Neuronal stem cell (in vitro differentiated cells): Measurements from ENCODE around the gene AHDC1.

Experiments used
- DNase-seq: peaks from one replicate; pipeline ENCODE4 v3.0.0-alpha.2; 2013; ENCODE audit warnings: low spot score
- H2AFZ ChIP-seq: one replicate; pipeline ENCODE4 v1.6.1; 2013; ENCODE audit warnings: mild to moderate bottlenecking, low read length, inconsistent platforms
- H2AK5ac ChIP-seq: 2 replicates; pipeline ENCODE4 v1.6.1; 2013; ENCODE audit warnings: low read depth, mild to moderate bottlenecking, inconsistent platforms, low read length, moderate library complexity, mixed read lengths
- H2BK120ac ChIP-seq: 2 replicates; pipeline ENCODE4 v1.6.1; 2013; ENCODE audit warnings: low read depth, mild to moderate bottlenecking, inconsistent platforms, low read length, moderate library complexity, mixed read lengths
- H2BK12ac ChIP-seq: one replicate; pipeline ENCODE4 v1.6.1; 2013; ENCODE audit warnings: low read length, inconsistent platforms
- H2BK15ac ChIP-seq: 2 replicates; pipeline ENCODE4 v1.6.1; 2013; ENCODE audit warnings: mild to moderate bottlenecking, low read length, inconsistent platforms, mixed read lengths
- H2BK5ac ChIP-seq: one replicate; pipeline ENCODE4 v1.6.1; 2013; ENCODE audit warnings: inconsistent platforms, mild to moderate bottlenecking, low read length, moderate library complexity
- H3K14ac ChIP-seq: one replicate; pipeline ENCODE4 v1.6.1; 2013; ENCODE audit warnings: low read length, inconsistent platforms
- H3K18ac ChIP-seq: 2 replicates; pipeline ENCODE4 v1.6.1; 2013; ENCODE audit warnings: low read length, inconsistent platforms
- H3K23ac ChIP-seq: 2 replicates; pipeline ENCODE4 v1.6.1; 2013; ENCODE audit warnings: low read depth, mild to moderate bottlenecking, mixed read lengths, low read length, inconsistent platforms; ENCODE audit not compliant: poor library complexity
- H3K27ac ChIP-seq: replicated peaks from 3 replicates; pipeline ENCODE4 v1.5.1; 2013; ENCODE audit warnings: low read length, inconsistent platforms
- H3K27me3 ChIP-seq, 3 experiments: 2 replicates each; pipeline ENCODE4 v1.6.1; 2013; ENCODE audit warnings: low read length in 3 of 3, mild to moderate bottlenecking in 2 of 3, inconsistent platforms in 1 of 3, low read depth in 1 of 3, mixed read lengths in 1 of 3, moderate library complexity in 1 of 3; ENCODE audit not compliant: control insufficient read depth in 3 of 3, insufficient read depth in 3 of 3
- H3K36me3 ChIP-seq, 2 donors: replicated peaks in 1 of 2; 2 replicates each; pipeline ENCODE4 v1.6.1; 2013; ENCODE audit warnings: low read length in 2 of 2; ENCODE audit not compliant: control insufficient read depth in 2 of 2, insufficient read depth in 2 of 2
- H3K4ac ChIP-seq: 2 replicates; pipeline ENCODE4 v1.6.1; 2013; ENCODE audit warnings: inconsistent platforms, mild to moderate bottlenecking, low read length, moderate library complexity
- H3K4me1 ChIP-seq, 2 donors: 1 replicate in 1 of 2; 2 replicates in 1 of 2; pipeline ENCODE4 v1.6.1; 2013; ENCODE audit warnings: low read length in 2 of 2, low read depth in 1 of 2; ENCODE audit not compliant: control insufficient read depth in 2 of 2, insufficient read depth in 1 of 2
- H3K4me2 ChIP-seq: one replicate; pipeline ENCODE4 v1.6.1; 2013; ENCODE audit warnings: mild to moderate bottlenecking, low read length, inconsistent platforms; ENCODE audit not compliant: insufficient read depth, poor library complexity, severe bottlenecking
- H3K4me3 ChIP-seq, 2 donors: 2 replicates each; pipeline ENCODE4 v1.5.1; 2013; ENCODE audit warnings: low read length in 2 of 2, mild to moderate bottlenecking in 2 of 2, inconsistent platforms in 1 of 2, moderate library complexity in 1 of 2
- H3K79me1 ChIP-seq: one replicate; pipeline ENCODE4 v1.6.1; 2013; ENCODE audit warnings: low read depth, mild to moderate bottlenecking, inconsistent platforms, low read length, moderate library complexity
- H3K9ac ChIP-seq: one replicate; pipeline ENCODE4 v1.6.1; 2013; ENCODE audit warnings: mild to moderate bottlenecking, low read depth, low read length, inconsistent platforms; ENCODE audit not compliant: poor library complexity
- H3K9me3 ChIP-seq, 2 donors: replicated peaks in 1 of 2; 2 replicates each; pipeline versions ENCODE3 to v1.6.1; 2013; ENCODE audit warnings: low read length in 2 of 2, mild to moderate bottlenecking in 2 of 2, inconsistent platforms in 1 of 2, low read depth in 1 of 2, mixed read lengths in 1 of 2, moderate library complexity in 1 of 2; ENCODE audit not compliant: control insufficient read depth in 2 of 2, insufficient read depth in 1 of 2
- H4K8ac ChIP-seq: one replicate; pipeline ENCODE4 v1.6.1; 2013; ENCODE audit warnings: low read depth, mild to moderate bottlenecking, inconsistent platforms, low read length, moderate library complexity
- H4K91ac ChIP-seq: one replicate; pipeline ENCODE4 v1.6.1; 2013; ENCODE audit warnings: low read length, low read depth, mild to moderate bottlenecking, inconsistent platforms; ENCODE audit not compliant: poor library complexity
- WGBS, 2 donors: extraction: QIAGEN DNeasy Blood & Tissue Kit; methylation state at CpG; one replicate each; pipeline ENCODE4 v1.1.7; 2013; ENCODE audit warnings: missing lambda C conversion rate in 2 of 2, mixed read lengths in 1 of 2; ENCODE audit not compliant: insufficient read length in 2 of 2, insufficient replicate concordance in 1 of 2; ENCODE audit errors: extremely low coverage in 2 of 2; 5-methylcytosine and 5-hydroxymethylcytosine counted together

AHDC1 gene

DNA sequence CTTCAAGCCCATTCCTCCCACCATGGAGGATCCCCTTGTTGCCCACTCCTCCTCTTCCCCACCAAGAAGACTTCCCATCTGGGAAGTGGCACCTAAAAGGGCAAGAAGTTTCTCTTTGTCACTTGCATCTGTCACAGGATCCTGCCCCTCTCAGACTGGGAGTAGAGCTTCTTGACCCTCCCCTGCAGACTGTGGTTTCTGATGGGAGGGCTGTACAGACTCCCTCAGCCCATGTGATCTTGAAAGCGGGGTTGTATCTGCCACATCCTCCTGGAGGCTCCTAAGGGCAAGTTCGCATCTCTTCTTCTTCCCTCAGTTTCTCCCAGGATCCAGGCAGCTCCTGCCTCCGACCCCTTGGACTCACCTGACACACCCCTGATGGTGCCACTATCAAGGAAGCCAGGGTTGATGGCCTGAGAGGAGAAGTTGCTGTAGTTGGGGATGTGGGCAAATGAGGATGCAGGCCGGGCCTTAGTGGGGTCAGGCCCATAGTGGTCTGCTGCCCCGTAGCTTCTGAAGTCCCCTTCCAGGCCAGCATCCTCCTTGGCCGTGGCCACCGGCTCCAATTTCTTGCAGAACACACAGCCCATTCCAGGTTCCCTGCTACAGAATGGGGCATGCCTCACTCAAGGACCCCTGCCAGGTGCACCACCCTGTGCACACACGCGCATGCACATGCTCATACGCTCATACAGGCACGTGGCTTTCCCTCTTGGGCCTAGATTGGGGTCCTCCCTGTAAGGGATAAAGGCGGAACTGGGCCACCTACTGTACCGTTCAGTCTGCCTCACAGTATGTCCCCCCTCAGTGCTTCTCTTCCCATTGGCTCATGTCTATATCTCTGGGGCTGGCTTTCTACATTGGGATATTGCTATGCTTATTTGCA is 19.6 kb upstream of the AHDC1 start:
- H3K9me3 ChIP-seq: no peaks in the 10 kb centered on the region
- DNase-seq: no peak

DNA sequence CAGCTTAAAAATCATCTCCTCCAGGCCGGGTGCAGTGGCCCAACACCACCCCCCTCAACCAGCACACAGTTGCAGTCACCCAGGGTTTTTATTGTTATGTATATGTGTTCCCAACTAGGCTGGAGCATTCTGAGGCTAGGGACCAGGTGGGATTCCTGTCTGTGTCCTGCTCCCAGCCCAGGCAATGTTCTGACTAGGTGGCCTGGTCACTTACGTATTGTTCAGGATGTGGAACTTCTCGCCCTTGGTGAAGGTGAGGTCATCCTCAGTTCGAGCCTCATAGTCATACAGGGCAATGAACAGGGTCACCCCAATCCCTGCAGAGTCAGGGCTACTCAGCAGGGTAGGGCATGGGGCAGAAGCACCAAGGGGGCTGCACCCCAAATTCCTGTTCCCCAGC is 18.9 kb upstream of the AHDC1 start:
- no CpG with 5 or more reads among the region's 4 CpGs for WGBS, 2 donors
- H2AK5ac ChIP-seq: no peak overlapping the region

More for the DNA sequence above, 19.6 kb upstream of the AHDC1 start:
- no peaks in the 10 kb centered on the region for H3K27me3 ChIP-seq
- H3K4ac ChIP-seq: no peak overlapping the region
- no peaks in the 10 kb centered on the region for H3K36me3 ChIP-seq
- H2AFZ ChIP-seq: no peak overlapping the region
- no peak overlapping the region for H3K9ac ChIP-seq
- no CpG with 5 or more reads among the region's 13 CpGs for WGBS, 2 donors
- no peak overlapping the region for H3K27ac ChIP-seq
- H3K4me2 ChIP-seq: no peak overlapping the region
- H3K79me1 ChIP-seq: no peaks in the 10 kb centered on the region
- H3K14ac ChIP-seq: no peak overlapping the region
- no peak overlapping the region for H2BK15ac ChIP-seq
- H2AK5ac ChIP-seq: no peak overlapping the region
- no peak overlapping the region for H4K91ac ChIP-seq
- H2BK12ac ChIP-seq: no peak overlapping the region
- H4K8ac ChIP-seq: no peak overlapping the region
- peaks cover 0 to 16% of the 10 kb centered on the region in 2 donors for H3K4me1 ChIP-seq
- H3K4me3 ChIP-seq: no peak overlapping the region
- H3K23ac ChIP-seq: no peak overlapping the region
- H2BK120ac ChIP-seq: no peak overlapping the region
- no peak overlapping the region for H2BK5ac ChIP-seq
- no peak overlapping the region for H3K18ac ChIP-seq

DNA sequence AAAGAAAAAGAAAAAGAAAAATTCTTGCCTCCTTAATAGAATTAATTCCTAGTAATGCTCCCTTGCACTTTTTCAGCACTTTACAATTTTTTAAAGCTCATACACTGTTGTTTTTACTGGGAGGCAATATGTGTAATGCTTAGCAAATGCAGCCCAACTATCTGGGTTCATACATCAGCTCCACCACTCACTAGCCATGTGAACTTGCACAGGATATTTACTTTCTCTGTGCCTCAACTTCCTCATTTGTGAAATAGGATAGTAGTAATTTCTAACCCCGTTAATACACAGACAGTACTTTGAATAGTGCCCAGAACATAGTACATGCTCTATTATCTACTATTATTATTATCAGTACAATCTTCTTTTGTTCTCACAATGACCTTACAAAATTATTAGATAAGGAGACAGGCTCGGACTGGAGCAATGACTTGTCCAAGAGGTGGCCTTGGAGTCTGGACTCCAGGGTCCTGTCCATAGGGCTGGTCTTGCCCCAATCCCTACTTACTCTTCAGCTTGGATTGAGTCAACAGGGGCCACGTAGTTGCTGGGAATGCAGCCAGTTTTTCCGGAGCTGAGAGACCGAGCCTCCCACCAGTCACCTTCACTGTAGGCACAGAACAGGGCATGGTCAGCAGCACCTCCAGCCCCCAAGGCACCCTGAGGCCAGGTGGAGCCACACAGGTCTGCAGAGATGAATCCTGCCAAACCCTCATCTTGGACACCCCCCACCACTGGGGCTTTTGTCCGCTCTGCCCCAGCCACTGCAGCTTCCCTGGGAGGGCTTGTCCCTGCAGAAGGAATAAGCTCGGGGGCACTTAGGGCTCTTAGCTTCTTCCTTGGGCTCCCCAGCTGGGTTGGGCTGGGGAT is 17.3 kb upstream of the AHDC1 start:
- Histone ChIP-seq H3K36me3 (no peaks in the 10 kb centered on the region), H3K9me3 (no peaks in the 10 kb centered on the region), H3K4me1 (peaks cover 0 to 17% of the 10 kb centered on the region in 2 donors), H3K27ac (no peak overlapping the region), H2AK5ac (no peak overlapping the region), H3K18ac (peak overlapping the region; percentile 42), H3K27me3 (peaks cover 0 to under 1% (median 0%) of the 10 kb centered on the region in 3 experiments), H3K4me3 (no peak overlapping the region), H4K91ac (no peak overlapping the region), H3K79me1 (no peaks in the 10 kb centered on the region), H3K9ac (no peak overlapping the region), H2BK5ac (no peak overlapping the region), H3K23ac (peak overlapping the region; percentile 34), H2BK15ac (peak overlapping the region; percentile 14), H3K4ac (no peak overlapping the region), H3K14ac (no peak overlapping the region), H2AFZ (no peak overlapping the region), H2BK12ac (no peak overlapping the region), H3K4me2 (no peak overlapping the region), H2BK120ac (no peak overlapping the region), H4K8ac (no peak overlapping the region)
- WGBS, 2 donors: no CpG with 5 or more reads among the region's 7 CpGs
- DNase-seq: no peak

More for the DNA sequence above, 18.9 kb upstream of the AHDC1 start:
- H3K79me1 ChIP-seq: no peaks in the 10 kb centered on the region
- H4K8ac ChIP-seq: no peak overlapping the region
- H3K4me1 ChIP-seq: peaks cover 0 to 17% of the 10 kb centered on the region in 2 donors
- no peak overlapping the region for H3K4me2 ChIP-seq
- H2BK15ac ChIP-seq: no peak overlapping the region
- H2BK120ac ChIP-seq: no peak overlapping the region
- H4K91ac ChIP-seq: no peak overlapping the region
- no peak overlapping the region for H2BK5ac ChIP-seq
- no peaks in the 10 kb centered on the region for H3K36me3 ChIP-seq
- no peak overlapping the region for H3K4ac ChIP-seq
- H3K27ac ChIP-seq: no peak overlapping the region
- H3K27me3 ChIP-seq: no peaks in the 10 kb centered on the region
- H3K4me3 ChIP-seq: no peak overlapping the region
- H3K9me3 ChIP-seq: no peaks in the 10 kb centered on the region
- no peak overlapping the region for H2AFZ ChIP-seq
- H3K14ac ChIP-seq: no peak overlapping the region
- H3K18ac ChIP-seq: no peak overlapping the region
- no peak overlapping the region for H3K9ac ChIP-seq
- no peak for DNase-seq
- no peak overlapping the region for H2BK12ac ChIP-seq
- no peak overlapping the region for H3K23ac ChIP-seq
